ENCODE measurements around the gene ZNF182.

ZNF182 gene

DNA sequence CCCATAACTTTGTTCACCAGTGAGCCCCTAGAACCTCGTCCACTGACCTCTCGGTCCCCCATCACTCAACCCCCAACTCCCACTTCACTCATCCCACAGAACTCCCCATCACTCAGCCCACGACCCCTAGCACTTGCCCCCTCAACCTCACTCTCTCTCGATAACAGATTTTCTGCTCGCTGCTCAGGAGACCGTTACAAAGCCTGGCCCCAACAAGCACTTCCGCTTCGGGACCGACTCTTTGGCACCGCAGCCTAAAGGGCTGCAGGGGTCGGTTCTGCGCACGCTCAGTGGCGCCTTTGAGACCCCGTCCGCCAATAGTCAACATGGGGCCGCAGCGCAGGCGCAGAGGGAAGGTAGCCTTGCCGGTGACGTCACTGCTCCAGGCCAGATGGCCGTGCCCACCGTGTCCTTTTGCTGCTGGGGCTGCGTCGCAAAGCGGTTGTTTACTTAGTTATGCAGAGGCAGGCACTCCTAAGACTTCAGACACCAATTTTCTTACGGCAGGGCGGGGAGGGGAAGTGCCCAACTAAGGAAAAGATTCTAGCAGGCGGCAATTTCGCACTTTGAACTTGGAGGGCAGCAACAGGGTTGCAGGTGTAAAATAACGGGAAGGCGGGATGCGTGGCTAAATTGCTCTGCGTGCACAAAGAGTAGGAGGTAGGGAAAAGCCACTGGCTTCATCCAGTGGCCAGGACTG lies at the start of gene ZNF182:
Gene ZNF182, minus strand, starts transcription at position 232 of the 700 bp plus-strand sequence. CDS start 1,380 bp downstream, outside the sequence.
- peak within 1 kb of the TSS; percentile 64 for H3K27ac ChIP-seq
- peak within 1 kb of the TSS; percentile 71 for H2AFZ ChIP-seq
- H3K4me1 ChIP-seq: no peaks in the 10 kb centered on the region
- no peak for TF ChIP-seq CTCF (IDR thresholded peaks at IDR 0.05)
- no peak within 1 kb of the TSS for H3K9ac ChIP-seq
- no peaks in the 10 kb centered on the region for H3K27me3 ChIP-seq (ENCODE audit: control insufficient read depth, insufficient read depth, low read length)
- H3K4me2 ChIP-seq (ENCODE audit: low read length): peak within 1 kb of the TSS; percentile 61
- H3K4me3 ChIP-seq (ENCODE audit: low read depth, low read length): peak within 1 kb of the TSS; percentile 65
- no peaks in the 10 kb centered on the region for H3K79me2 ChIP-seq
- H3K36me3 ChIP-seq (ENCODE audit: control insufficient read depth, insufficient read depth, low read length): no peaks in the 10 kb centered on the region
- H3K9me3 ChIP-seq (ENCODE audit: control insufficient read depth, low read length): no peaks in the 10 kb centered on the region

DNA sequence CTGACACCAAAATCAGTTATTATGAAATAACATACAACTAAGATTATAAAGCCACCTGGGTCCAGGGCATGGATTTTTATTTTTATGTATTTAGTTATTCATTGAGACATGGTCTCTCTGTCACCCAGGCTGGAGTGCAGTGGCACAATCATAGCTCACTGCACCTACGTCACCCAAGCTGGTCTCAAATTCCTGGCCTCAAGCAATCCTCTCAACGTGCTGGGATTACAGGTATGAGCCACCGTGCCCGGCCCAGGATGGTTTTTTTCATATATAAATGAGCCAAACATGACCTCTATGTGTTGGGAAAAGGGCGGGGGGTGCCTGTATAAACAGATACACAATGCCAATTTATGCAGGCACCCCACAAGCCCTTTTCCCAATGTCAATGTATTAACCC lies 43.1 kb upstream of the ZNF182 start:
- no peak overlapping the region for H3K9ac ChIP-seq
- H3K9me3 ChIP-seq (ENCODE audit: control insufficient read depth, low read length): no peaks in the 10 kb centered on the region
- no peaks in the 10 kb centered on the region for H3K27me3 ChIP-seq (ENCODE audit: control insufficient read depth, insufficient read depth, low read length)
- no peaks in the 10 kb centered on the region for H3K79me2 ChIP-seq
- no peak for TF ChIP-seq CTCF (IDR thresholded peaks at IDR 0.05)
- H3K4me1 ChIP-seq: no peaks in the 10 kb centered on the region
- no peak overlapping the region for H3K4me3 ChIP-seq (ENCODE audit: low read depth, low read length)
- H2AFZ ChIP-seq: no peak overlapping the region
- H3K4me2 ChIP-seq (ENCODE audit: low read length): no peak overlapping the region
- no peak overlapping the region for H3K27ac ChIP-seq
- no peaks in the 10 kb centered on the region for H3K36me3 ChIP-seq (ENCODE audit: control insufficient read depth, insufficient read depth, low read length)

DNA sequence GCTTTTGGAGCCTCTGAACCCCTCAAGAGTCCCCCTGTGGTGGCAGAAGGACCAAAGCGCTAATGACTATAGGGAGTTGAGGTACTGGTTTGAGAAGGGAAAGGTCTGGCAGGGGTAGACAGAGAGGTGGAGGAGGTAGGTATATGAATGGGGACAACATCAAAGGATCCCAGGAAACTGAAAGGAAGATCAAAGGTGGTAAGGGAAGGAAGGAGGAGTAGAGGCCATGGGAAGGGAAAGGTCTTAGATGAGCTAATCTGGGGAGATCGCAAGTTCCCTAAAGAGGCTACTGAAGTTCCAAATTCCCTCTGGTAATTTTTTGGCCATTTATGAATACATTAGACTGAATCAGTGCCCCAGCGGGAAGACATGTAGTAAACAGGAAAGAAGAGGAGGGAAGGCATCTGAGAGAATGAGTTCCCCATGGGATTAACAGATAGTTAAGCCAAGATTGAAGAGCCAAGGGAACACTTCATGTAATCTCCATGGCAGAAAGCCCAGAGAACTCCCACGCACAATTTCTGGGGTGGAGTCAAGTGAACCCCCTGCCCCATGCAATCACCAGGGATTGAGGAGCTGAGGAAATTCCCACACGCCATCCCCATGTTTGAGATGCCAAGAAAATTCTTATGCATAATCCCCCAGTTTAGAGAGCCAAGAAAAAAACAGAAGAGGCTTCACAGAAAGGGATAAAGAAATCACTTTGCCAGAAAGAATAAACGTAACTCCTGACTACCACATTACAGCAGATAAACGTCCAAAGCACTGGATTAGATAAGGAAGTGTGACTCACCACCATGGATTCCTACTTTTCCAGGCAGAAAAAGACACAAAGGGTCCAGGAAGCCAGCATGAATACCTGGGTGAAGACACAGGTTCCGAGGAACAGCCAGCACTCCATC lies 41.9 kb upstream of the ZNF182 start:
- H3K9me3 ChIP-seq (ENCODE audit: control insufficient read depth, low read length): no peaks in the 10 kb centered on the region
- TF ChIP-seq CTCF (IDR thresholded peaks at IDR 0.05): no peak
- H3K27me3 ChIP-seq (ENCODE audit: control insufficient read depth, insufficient read depth, low read length): no peaks in the 10 kb centered on the region
- H3K36me3 ChIP-seq (ENCODE audit: control insufficient read depth, insufficient read depth, low read length): no peaks in the 10 kb centered on the region
- no peak overlapping the region for H3K9ac ChIP-seq
- H3K79me2 ChIP-seq: no peaks in the 10 kb centered on the region
- no peaks in the 10 kb centered on the region for H3K4me1 ChIP-seq
- H2AFZ ChIP-seq: no peak overlapping the region
- no peak overlapping the region for H3K4me2 ChIP-seq (ENCODE audit: low read length)
- no peak overlapping the region for H3K27ac ChIP-seq
- no peak overlapping the region for H3K4me3 ChIP-seq (ENCODE audit: low read depth, low read length)

- Histone ChIP-seq H3K4me2 (ENCODE audit: low read length) (no peak overlapping the region), H3K9me3 (ENCODE audit: control insufficient read depth, low read length) (no peaks in the 10 kb centered on the region), H3K4me3 (ENCODE audit: low read depth, low read length) (no peak overlapping the region), H3K9ac (no peak overlapping the region), H3K4me1 (no peaks in the 10 kb centered on the region), H3K27me3 (ENCODE audit: control insufficient read depth, insufficient read depth, low read length) (no peaks in the 10 kb centered on the region), H3K36me3 (ENCODE audit: control insufficient read depth, insufficient read depth, low read length) (no peaks in the 10 kb centered on the region), H3K79me2 (no peaks in the 10 kb centered on the region), H2AFZ (no peak overlapping the region), H3K27ac (no peak overlapping the region)
- TF ChIP-seq CTCF (IDR thresholded peaks at IDR 0.05): no peak
Measured at GRCh38 chrX:48043056-48043455, 39.3 kb upstream of the ZNF182 start.

Data from parathyroid adenoma (tissue), 2 donors.